NCI-H1105 treated with DMSO at 0.1 percent for 48 hours (cell line): Measurements from ENCODE around the gene TAS2R10.
"Not testable (repeated sequence)": the region's sequence is repeated elsewhere in the genome, so short reads cannot be mapped to it uniquely, and the experiment has no call there.

Experiments
- DNase-seq: peaks from one replicate; lab custom pipeline; 2025; lab: John Stamatoyannopoulos, UW

Gene TAS2R10, protein sequence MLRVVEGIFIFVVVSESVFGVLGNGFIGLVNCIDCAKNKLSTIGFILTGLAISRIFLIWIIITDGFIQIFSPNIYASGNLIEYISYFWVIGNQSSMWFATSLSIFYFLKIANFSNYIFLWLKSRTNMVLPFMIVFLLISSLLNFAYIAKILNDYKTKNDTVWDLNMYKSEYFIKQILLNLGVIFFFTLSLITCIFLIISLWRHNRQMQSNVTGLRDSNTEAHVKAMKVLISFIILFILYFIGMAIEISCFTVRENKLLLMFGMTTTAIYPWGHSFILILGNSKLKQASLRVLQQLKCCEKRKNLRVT

GRCh38 chr12:10826258-10826657, at the start of gene TAS2R10:
Gene TAS2R10, minus strand, starts transcription at chr12:10826358. Its CDS starts 89 bp downstream, at chr12:10826269.
- DNase-seq, result no peak

DNA sequence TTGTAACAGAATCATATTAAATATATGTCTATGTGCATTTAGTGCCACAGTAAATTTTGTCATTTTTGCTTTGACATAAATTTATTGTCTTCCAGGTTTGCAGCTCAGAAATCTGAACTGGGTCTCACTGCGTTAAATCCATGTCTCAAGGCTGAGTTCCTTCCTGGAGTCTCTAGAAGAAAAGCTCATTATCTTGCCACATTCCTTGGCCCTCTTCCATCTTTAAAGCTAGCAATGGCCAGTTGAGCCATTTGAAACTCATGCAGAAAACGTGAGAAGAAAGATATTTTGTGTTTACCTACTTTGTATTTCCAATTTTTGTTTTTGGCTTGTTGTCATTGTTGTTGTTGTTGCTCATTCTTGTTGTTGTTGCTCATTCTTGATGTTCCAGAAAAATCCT, 47.2 kb upstream of the TAS2R10 start:
- no peak for DNase-seq

- no peak for DNase-seq
Observed at GRCh38 chr12:10867381-10867780, 41.2 kb upstream of the TAS2R10 start.

DNA sequence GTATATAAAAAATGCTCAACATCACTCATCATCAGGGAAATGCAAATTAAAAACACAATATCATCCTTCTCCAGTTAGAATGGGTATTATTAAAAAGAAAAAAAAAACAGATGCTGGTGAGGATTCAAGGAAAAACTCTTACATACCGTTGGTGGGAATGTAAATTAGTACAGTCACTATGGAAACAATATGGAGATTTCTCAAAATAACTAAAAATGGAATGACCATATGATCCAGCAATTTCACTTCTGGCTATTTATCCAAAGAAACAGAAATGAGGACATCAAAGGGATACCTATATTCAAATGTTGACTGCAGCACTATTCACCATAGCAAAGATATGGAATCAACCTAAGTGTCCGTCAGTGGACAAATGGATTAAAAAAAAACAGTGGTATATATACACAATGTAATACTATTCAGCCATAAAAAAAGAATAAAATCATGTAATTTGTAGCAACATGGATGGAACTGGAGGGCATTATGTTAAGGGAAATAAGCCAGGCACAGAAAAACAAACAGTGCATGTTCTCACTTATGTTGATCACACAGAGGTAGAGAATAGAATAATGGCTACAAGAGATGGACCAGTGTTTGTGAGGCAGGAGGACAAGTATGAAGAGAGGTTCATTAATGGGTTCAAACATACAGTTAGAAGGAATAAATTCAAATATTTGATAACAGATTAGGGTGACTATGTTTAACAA, 37.5 kb upstream of the TAS2R10 start:
- DNase-seq, result no peak

DNA sequence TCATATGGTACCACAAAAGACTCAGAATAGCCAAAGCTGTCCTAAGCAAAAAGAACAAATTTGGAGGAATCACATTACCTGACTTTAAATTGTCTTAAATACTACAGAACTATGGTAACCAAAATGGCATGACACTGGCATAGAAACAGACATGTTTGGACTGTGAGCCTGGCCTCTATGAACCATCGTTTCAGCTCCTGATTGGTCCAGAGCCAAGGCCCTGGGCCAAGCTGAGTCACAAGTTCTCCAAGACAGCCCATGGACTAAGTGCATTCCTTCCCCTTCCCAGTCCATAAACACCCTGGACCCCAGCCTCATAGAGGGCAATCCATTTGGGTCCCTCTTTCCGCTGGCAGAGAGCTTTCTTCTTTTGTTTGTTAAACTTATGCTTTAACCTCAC, 35.2 kb upstream of the TAS2R10 start:
- no peak for DNase-seq

- DNase-seq, result no peak
Observed at GRCh38 chr12:10855807-10856206, 29.6 kb upstream of the TAS2R10 start.

DNA sequence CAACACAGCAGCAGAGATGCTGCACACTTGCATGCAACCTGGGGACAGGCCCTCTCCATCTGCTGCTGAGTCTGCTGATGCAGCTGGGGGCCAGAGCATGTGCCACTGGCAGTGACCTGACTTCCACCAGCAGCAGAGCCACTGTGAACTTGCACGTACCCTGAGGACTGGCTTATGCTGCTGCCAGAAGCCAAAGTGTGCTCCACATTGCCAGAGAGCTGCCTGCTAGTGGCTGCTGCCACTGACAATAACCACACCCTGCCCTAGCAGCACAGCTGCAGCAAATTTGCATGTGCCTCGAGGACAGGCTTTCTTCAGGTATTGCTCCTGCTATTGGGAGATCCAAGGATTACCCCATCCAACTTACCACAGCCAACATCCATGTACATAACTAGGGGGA, 27.6 kb upstream of the TAS2R10 start:
- no peak for DNase-seq

GRCh38 chr12:10851243-10851858, 25.2 kb upstream of the TAS2R10 start:
- no peak for DNase-seq

DNA sequence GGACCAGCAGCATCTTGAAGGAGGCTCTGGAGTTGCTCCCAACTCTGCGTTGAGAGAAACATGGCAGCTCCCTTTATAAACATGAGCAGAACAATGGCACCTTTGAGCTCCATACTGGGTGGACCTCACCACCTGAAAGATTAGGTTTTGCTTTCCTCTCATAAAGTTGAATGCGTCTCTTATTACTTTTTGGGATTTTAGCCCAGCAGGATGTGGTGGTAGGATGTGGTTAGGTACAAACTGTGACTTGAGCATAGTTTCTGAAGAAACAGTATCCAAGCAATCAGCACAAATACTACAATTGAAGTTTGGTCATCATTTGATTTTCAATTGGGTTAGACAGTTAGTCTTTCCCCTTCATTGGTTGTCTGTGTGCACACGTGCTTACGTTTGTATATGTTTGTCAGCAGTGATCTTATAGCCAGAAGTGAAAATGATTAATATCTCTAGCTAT, 23.3 kb upstream of the TAS2R10 start, which contains the start of gene PRR4:
Gene PRR4, minus strand, starts transcription at position 51 of the 454 bp plus-strand sequence. Its CDS starts 38 bp downstream, at position 13.
- no peak for DNase-seq

- no peak for DNase-seq
Observed at GRCh38 chr12:10847744-10848143, 21.6 kb upstream of the TAS2R10 start.

GRCh38 chr12:10842862-10843261, 16.7 kb upstream of the TAS2R10 start:
- DNase-seq, result no peak

DNA sequence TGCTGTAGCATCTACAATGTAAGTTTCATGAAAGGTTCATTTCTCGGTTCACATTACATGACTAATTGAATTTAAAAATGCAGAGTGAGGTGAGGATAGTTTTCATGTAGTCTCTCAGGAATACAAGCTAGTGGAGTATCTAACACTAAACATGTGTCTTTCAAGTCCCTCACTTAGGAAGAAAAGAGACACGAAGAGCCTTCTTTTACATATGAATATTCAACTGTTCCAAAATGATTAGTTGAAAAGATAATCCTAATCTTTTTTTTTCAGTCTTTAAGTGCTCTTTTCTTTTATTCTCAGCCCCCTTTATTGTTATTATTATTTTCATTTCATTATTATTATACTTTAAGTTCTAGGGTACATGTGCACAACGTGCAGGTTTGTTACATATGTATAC, 12.3 kb upstream of the TAS2R10 start:
- DNase-seq, result no peak

GRCh38 chr12:10829994-10830393, 3.8 kb upstream of the TAS2R10 start:
- DNase-seq, result no peak

DNA sequence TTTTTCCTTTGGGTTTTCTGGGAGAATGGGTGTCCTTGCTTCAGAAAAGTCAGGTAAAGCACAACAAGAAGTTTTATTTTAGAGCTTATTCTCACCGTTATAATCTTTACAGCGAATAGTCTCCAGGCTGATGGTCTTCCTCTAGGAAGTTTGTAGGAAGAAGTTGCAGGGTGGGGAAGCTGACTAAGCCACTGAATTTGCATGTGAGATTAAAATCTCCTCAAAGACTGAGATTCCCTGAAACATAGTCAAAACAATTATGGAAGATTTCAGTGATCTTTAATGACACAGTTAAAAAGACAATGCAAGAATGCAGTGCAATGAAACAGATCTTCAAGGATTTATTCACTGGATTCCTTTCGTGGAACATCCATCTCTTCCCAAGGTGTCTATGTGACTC, 1.2 kb downstream of the TAS2R10 start:
- DNase-seq, result no peak

GRCh38 chr12:10811883-10812536, 14.1 kb downstream of the TAS2R10 start:
- DNase-seq, result no peak

GRCh38 chr12:10810068-10810467, 16.1 kb downstream of the TAS2R10 start, which contains the start of gene TAS2R9:
Gene TAS2R9, minus strand, starts transcription at chr12:10810168. Its CDS starts 93 bp downstream, at chr12:10810075.
- no peak for DNase-seq

DNA sequence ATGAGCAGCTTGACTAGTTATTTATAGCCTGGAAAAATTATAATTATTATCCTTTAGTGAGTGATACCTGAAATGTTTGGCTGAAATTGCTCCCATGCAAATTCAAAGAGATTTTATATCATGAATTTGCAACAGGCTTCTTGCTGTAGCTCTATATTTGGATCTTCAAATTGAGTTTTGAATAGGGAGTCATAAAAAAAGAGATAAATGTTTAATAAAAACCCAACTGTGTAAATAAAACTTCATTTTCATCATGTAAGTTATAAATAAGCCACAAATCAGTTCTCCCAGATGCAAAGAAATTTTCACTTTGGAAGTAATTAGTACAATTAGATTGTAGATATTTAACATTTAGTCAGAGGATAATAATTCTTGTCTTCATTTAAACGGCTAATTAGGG, 19.0 kb downstream of the TAS2R10 start, which contains the start of gene TAS2R8:
Gene TAS2R8, minus strand, starts transcription at position 101 of the 400 bp plus-strand sequence. CDS start 306 bp downstream, outside the sequence.
- no peak for DNase-seq

DNA sequence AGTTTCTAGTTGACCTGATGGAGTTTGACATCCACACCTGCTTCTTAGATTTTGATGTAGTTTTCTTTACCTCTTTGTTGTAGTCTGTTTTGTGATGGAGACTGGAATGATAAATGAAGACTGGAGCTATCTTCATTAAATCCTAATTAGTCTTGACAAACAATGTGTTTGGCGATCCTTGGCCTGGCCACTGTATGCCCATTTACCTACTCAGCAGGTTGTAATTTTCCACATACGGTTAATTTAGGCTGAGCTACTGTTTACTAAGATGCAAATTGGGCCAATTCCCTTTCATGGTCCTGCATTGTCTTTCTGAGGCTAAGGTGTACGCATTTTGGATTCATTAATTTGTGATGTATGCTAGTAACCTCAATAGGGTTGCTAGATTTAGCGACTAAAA, 23.6 kb downstream of the TAS2R10 start, which contains the start of gene TAS2R7:
Gene TAS2R7, minus strand, starts transcription at position 41 of the 400 bp plus-strand sequence. CDS start 57 bp downstream, outside the sequence.
- DNase-seq, result peak; percentile 8

DNA sequence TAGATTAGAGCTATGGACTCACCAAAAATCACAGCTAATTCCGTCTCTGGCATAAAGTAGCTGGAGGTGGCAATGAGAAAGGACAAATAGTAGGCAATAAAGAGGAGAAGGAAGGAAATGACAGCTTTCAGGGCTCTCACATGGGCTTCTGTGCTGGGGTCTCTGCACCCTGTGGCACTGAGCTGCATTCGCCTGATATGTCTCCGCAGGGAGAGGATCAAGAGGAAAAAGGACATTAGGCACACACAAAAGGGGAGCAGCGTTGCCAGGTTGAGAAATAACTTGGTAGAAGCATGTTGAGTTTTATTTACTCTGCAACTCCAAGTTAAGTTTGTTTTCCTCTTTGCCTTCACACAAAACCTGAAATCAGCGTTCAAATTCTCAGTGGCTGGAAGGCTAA, 24.4 kb downstream of the TAS2R10 start:
- no peak for DNase-seq

- no peak for DNase-seq
Observed at GRCh38 chr12:10794222-10794621, 31.9 kb downstream of the TAS2R10 start.

DNA sequence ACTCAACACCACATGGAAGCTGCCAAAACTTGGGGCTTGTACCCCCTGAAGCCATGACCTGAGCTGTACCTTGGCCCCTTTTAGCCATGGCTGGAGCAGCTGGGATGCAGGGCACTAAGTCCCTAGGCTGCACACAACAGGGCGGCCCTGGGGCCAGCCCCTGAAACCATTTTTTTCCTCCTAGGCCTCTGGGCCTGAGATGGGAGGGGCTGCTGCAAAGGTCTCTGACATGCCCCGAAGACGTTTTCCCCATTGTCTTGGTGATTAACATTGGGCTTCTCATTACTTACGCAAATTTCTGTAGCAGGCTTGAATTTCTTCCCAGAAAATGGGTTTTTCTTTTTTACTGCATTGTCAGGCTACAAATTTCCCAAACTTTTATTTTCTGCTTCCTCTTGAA, 34.4 kb downstream of the TAS2R10 start:
- DNase-seq, result not testable (repeated sequence)

GRCh38 chr12:10783252-10783651, 42.9 kb downstream of the TAS2R10 start:
- no peak for DNase-seq
